GM19438 (cell line): ENCODE measurements around the gene TENM4.
"Not testable (repeated sequence)": the region's sequence is repeated elsewhere in the genome, so short reads cannot be mapped to it uniquely, and the experiment has no call there.

Experiments used
- ATAC-seq: cut with Tn5 transposase; IDR thresholded peaks from one replicate; pipeline ENCODE4 v1.9.1; 2021; ENCODE audit warnings: low read depth; ENCODE audit not compliant: unreplicated experiment

Gene TENM4

DNA sequence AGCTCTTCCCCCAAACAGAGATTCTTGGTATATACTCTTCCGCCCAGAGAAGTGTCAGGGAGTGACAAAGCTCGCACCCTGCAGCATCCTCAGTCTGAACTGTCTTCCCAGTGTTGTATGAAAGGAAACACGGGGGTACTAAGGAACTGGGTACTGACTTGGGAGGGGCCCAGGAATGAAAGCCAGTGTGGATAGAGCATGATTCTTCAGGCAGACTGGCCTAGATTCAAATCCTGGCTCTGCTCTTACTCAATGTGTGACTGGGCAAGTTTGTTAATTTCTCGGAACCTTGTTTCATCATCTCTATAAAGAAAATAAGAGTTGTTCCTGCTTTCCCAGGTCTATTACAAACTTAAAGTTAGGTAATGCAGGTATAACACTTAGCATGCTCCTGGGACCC is 600.2 kb downstream of the TENM4 start:
- ATAC-seq = no peak

DNA sequence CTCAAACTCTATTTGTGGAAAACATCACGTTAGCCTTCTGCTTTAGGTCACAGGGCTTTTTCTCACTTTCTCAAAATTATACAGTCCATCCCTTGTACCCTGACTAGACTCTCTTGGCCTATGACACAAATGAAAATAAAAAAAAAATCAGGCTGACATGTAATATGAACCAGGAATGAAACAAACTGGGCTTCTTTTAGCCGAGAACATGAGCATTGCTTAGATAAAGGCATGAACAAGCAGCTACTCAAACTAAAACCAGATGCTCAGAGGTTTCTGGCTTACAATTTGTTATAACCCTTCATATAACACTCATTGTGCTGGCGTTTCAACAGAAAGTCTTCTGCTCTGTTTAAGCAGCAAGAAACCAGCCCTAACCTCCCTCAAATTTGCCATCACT is 600.6 kb downstream of the TENM4 start:
- ATAC-seq = no peak

DNA sequence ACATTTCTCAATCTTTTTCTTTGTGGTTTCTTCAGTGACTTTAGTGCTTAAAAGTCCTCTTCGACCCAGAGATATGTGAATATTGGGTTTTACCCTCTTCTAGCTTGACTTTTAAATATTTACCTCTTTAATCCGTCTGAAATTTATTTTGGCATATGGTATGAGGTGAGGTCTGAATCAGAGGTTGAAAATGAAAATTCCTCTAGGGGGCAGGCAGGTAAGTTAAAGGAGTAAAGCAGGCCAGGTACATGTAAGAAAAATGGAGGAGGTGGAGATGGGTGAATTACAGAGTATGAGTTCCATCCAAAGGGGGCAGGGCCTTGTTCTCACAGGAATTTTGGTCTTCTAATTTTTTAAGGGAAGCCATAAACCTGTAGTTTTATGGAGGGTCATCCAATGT is 602.4 kb downstream of the TENM4 start:
- ATAC-seq = no peak

DNA sequence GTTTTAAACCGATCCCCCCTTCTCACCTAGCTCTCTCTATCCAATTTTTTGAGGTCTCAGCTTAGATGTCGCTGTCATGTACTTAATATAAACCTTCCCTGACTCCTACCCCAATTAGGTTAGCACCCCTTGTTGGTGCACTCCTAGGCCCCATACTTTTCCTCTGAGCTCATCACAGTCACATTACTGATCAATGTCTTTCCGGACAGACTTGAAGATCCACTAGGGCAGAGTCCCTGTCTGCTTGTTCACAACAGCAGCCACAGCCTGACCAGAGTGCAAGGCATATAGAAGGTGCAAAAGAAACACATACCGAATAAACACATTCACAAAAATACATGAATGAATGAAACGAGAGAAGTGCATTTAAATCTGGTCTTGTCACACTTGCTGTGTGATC is 605.2 kb downstream of the TENM4 start:
- ATAC-seq = no peak

DNA sequence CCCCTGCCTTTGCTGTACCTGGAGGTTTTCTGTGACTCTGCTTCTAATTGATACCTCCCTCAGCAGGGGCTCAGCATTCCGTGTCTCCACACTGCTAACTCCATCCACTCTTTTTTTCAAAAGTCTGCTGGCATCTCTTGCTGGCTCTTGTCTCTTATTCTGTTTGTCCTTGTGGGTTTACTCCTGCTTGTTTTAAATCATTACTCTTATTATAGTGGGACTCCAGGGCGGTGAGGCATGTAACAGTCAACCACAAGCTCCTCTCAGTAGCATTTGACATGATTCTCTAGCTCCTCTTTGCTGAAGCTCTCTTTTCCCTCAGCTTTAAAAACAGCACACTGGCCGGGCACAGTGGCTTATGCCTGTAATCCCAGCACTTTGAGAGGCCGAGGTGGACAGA is 605.9 kb downstream of the TENM4 start:
- no peak for ATAC-seq

DNA sequence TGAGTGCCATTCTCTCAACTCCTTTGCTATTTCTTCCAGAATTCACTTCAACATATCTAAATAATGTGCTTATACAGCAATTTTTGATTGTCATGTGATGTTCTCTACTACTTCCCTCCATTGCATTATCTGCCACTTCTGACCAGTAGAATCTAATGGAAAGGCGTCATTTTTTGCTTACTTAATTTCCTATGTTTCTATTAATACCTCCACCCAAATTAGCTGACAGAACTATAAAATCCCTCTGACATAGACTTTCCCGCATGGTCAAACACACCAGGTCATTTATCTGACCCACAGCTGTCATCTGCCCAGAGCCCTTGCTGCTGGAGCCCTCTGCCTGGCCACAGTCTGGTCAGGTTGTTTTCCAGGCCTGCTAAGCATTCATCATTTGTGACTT is 607.6 kb downstream of the TENM4 start:
- no peak for ATAC-seq

DNA sequence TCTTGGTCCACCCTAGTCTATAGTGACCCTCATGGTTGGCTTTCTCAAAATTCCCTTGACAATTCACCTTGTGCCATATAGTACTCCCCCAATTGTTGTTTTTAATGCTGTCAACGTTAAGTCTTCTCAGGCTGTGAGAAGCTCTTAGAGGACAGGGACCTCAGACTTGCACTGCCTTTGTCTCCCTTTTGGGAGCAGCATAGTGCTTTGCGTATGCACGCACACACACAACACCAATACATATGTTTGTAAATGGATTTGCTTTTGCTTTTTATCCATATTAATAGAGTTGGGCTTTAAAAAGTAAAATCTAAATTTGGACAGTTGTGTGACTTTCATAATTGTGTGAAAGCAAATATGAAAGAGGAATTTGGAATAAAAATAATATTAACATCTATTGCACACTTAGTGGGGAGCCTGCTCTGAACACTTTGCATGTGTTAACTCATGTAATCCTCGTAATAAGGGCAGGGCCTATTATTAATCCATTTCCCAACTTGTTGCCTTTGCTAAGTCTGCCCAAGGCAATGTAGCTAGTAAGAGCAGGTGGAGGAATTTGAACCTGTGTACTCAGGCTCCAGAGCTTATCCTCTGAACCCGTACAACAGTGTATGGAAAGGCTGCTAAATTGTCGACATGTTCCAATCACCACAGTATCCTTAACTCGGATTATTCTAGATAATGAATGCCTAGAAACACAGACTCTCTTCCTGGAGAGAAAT is 608.4 kb downstream of the TENM4 start:
- ATAC-seq = no peak

DNA sequence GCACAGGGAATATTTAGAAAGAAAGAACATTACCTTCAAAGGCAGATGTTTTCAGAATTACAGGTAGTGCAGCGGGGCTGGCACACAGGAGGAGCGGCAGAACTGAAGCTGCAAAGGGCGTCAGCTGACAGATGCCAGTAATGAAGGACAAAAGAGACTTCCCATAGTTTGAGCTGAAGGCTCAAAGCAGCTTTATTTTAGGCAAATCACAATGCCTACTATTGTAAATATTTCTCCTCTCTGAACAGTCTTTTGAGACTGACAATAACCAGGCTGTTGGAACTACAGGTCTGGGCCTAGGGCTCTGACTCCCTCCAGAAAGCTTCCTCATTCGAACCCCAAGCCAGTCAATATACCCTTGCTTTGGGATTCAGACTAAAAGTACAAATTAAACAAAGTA is 609.3 kb downstream of the TENM4 start:
- no peak for ATAC-seq

DNA sequence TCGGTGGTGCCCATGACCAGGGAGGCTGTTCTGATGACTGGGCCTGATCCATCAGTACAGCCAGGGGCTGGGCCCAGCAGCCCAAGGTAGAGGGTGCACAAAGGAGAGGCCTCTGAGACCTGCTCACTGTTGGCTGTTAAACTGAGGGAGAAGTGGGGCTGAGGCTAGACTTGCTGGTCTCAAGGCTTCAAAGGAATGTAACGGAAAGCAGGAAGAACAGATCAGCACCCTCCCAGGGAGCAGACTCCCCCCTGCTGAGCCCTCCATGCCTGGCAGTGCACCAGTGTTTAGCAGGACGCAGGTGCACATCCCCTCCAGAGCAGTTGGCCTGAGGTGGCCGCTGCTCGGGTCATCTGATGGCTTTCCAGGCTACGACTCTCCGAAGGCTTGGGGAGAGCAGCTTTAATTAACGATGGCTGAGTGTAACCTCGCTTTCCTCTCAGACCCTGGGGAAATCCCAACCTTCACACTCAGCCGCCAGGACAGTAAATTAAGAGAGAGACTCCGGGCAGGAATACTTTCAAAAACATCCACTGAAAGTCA is 610.5 kb downstream of the TENM4 start:
- ATAC-seq = no peak

DNA sequence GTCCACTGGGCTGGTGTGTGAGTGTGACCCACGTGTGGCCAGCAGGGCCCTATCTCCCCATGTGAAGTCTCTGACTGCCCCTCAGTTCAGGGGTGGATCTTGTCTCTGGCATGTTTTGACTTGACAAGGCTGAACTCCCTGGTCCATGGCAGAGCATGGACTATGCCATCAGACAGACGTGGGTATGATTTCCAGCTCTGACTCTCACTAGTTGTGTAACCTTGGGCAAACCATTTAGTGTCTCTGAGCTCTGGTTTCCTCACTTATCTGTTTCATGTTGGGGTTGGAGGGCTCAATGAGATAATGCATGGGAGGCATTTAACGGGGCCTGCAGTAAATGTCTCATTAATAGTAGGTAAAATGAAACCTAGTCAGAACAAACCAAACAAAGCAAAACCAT is 611.7 kb downstream of the TENM4 start:
- no peak for ATAC-seq

DNA sequence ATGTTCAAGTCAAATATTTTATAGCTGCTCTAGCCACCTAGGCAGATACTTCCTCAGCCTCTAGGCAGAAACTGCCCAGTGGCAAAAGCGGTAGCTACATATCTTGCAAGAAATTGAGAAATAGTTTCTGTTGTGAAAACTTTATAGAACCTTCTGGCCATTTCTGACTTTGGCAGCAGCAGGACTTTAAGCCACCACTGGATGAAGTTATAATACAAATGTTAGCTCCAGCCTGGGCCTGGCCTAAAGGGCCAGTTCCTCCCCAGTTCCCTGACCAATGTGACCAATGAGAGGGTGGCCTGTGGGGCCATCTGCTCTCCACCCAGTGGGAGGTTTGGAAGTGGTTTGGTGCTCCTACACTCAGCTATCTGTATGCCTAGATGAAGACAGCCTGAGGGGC is 612.2 kb downstream of the TENM4 start:
- ATAC-seq = no peak

DNA sequence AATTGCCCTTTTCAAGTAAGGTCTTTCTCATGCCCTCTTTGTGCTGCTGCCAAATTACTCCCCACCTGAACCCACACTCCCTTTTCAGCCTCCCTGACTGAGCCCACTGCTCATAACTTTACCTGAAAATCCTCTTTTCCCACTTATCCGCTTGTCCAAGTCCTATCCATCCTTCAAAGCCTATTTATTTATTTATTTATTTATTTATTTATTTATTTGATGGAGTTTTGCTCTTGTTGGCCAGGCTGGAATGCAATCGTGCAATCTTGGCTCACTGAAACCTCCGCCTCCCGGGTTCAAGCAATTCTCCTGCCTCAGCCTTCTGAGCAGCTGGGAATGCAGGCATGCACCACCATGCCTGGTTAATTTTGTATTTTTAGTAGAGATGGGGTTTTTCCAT is 613.5 kb downstream of the TENM4 start:
- not testable (repeated sequence) for ATAC-seq

DNA sequence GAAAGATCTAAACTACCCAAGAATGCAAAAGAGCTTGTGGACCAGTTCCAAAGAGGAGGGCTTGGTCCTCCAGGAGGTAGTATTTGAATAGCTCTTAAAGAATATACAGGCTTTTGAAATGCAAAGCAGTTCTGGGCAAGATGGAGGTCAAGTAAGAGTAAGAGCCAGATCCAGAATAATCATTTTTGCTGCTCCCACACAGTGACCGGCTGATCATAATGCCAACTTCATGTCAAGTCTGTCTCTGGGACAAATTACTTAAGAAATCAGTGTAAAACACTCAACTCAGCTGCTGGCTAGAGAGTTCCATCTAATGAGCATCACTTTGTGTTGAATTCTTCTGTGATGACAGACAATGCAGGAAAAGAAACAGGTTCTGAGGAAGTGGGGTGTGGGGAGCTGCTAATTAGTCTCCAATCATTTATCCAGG is 615.2 kb downstream of the TENM4 start:
- ATAC-seq = no peak

DNA sequence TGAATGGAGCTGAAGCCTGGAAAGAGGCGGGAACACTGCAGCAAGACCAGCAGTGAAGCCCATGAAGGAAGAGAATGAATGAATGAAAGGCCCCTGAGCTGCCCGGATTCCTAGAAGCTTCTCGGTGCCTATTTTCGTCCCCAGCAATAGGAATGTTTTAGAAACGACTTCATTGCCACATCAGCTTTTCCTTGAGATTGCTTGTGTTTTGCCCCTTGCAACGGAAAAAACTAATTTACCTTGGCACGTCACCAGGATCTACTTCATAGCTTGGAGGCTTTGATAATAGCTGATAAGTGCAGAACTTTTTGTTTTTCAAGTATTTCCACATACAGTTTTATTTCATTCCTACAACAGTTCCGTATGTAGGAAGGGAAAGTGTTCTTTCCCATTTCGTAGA is 617.2 kb downstream of the TENM4 start:
- no peak for ATAC-seq

DNA sequence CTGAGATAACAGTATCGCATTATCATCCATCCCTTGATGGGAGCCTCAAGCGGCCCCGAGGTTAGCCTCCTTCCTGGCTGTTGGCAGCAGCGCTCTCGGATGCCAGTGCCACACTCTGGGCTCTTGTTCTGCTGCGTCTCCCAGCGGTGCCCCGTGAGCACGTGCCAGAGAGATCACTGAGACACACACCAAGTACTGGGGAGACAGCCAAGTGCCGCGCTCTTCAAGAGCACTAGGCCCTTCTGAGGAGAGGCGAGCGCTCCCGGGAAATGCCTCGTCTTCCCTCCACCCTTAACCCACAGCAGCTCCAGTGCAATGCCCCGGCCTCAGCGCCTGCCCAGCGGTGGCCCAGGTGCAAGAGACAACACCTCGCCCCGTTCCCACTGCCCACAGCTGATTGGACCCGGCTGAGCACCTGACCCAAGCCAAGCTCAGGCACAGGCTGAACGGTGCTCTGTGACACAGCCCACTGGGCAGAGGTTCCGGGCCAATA is 617.9 kb downstream of the TENM4 start:
- no peak for ATAC-seq

DNA sequence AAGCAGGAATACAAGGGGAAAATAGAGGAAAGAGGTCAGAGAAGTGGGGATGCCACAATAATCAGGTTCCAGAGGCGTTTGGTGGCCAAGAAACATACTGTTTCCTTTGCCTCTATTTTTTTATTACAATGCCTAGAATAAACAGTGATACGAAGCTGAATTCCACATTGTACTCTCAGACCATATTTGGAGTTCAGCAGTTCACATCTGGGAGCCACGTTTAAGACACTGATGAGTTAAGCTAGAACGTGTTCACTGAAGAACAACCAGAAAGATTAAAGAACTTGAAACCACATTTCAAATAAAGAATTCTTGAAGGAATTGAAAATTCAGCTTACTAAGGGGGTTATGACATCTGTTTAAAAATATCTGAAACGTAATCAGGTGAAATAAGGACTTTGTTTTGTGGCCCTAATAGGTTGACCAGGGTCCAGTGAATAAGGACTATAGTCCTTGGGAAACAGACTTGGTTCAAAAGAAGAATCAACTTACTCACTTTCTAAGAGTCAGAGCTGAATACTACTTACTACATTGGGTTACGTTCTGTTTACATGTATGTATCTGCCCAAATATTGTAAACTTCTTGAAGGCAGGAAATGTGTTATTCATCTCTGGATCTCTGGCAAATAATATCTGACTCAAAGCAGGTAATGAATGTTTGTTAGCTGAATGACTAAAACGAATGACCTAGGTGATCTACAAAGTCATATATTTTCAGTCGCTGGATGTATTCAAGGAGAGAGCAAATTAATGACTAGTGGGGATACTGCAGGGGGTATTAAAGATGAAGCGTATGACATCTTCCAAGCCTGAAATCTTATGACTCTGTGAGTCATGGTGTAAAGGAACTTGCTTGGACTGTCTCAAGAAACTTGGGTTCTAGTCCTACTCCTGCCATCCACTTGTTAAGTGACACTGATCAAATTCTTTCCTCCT is 619.2 kb downstream of the TENM4 start:
- ATAC-seq = no peak

DNA sequence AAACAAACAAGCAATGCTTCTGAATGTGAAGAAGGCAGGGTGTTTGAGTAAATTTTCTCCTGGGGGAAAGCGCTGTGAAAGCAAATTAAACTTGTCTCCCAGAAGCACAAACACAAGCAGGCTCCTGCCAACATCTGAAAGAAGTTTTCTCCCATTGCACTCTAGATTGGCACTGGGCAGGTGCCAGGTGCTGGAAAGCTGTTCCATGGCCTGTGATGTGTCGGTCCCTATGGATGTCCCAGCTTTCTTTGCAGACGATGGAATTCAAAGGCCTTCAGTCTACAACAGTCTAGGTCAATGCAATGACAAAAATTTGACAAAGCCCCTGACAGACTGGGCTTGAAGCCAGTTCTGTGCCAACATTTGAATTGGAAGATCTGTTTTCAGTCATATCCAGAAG is 620.1 kb downstream of the TENM4 start:
- no peak for ATAC-seq

DNA sequence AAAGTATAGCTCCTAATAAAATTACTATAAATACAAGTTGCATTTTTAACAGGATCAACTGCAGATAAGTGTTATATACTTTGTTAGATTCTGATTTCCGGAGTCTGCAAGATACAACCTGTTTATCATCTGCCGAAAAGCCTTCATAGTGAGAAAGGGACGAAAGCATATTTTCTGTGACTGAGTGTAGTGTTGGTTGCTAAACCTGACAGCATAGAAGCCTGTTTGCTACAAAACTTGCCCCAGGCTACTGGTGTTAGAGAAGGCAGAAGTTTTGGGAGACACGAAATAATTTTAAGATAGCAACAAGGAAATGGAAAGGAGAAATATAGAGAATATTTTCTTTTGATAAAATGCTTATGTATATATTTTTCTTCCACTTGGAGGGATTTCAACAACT is 622.6 kb downstream of the TENM4 start:
- ATAC-seq = no peak

DNA sequence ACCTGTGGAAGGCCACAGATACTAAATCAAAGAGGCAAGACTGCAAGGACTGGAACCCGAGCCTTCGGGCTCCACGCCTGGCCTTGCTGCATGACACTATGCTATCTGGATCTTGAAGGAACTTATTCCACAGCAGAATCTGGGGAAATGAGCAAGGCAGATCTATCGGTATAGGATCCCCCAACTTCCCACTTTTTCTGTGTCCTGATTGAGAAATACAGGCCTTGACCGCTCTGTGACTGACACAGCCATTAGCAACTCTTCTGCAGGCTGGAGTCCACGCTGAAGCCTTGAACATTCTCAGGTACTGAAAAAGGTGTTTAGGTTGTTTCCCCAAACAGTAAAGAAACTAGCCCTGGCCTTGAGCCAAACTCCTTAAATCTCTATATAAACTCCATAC is 625.0 kb downstream of the TENM4 start:
- no peak for ATAC-seq

DNA sequence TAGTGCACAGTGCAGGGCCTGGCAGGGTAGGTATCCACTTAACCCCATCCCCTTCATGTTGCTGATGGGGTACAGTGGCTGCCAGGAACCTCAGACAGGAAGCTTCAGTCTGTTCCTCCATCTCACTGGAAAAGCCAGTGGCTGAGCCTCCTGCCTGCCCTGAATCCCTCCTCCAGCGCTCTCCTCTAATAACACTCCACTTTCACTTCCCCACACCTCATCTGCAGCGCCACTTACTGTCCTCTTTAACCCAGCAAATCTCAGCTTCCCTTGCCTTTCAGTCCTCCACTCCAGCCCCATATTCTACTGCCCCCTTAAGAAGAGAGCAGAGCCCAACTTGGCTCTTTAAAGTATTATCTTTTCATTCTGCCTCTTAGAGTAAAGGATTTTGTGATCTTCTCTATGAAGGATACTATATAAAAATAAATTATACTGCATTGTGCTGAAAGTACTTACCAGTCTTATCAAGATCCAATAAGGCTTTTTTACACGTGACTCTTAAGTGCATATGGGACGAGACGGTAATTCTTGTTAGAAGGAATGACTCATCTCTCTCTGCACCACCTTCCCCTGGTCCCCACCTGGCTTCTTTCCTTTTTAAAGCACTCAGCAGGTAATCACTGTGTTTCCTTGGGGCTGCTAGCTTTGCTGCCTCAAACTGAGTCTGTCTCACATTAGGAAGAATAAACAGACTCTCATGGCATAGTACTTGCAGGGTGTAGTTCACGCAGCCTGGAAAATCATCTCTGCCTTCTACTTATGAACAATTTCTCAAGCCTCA is 628.1 kb downstream of the TENM4 start:
- no peak for ATAC-seq

DNA sequence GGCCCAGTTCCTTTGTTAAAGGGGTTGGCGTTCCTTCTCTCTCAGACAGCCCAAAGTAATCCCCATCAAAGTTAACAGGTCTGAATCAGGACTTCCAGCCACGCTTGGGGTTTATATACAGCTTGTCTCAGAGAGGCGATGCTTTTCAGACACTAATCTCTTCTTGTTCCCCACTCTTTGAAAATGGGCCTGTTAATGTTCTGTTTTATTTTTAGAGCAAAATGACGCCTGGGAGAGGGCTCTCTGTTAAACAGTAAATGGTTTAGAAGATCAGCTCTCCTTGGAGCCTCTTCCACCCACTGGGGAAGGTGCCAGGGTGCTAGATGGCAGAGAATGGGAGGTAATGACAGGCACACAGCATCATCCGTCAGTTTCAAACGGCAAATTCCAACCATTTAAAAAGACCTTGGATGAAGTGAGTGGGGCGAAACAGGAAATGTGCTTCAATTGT is 630.2 kb downstream of the TENM4 start:
- no peak for ATAC-seq
